KMS-11 (cell line): ENCODE measurements around the gene DNAH17.

ENCODE experiments used
- H2AFZ ChIP-seq: fragments of 200-600 bp; sonication (generic); 2 replicates; pipeline ENCODE4 v1.6.1; 2016; ENCODE audit warnings: antibody characterized with exemption, mixed run types, low read depth
- H3K27ac ChIP-seq: fragments of 200-600 bp; sonication (generic); 2 replicates; pipeline ENCODE4 v1.6.1; 2016; ENCODE audit warnings: mild to moderate bottlenecking, mixed run types
- H3K27me3 ChIP-seq: fragments of 200-600 bp; sonication (generic); 2 replicates; pipeline ENCODE4 v1.6.1; 2017; ENCODE audit warnings: mild to moderate bottlenecking, low read depth, mixed run types, moderate library complexity; ENCODE audit not compliant: insufficient read depth
- H3K36me3 ChIP-seq: fragments of 200-600 bp; sonication (generic); 2 replicates; pipeline ENCODE4 v1.6.1; 2017; ENCODE audit warnings: mild to moderate bottlenecking, mixed run types; ENCODE audit not compliant: insufficient read depth
- H3K4me1 ChIP-seq: fragments of 200-600 bp; sonication (generic); 2 replicates; pipeline ENCODE4 v1.6.1; 2016; ENCODE audit warnings: mild to moderate bottlenecking, low read depth, mixed run types; ENCODE audit not compliant: poor library complexity, severe bottlenecking
- H3K4me2 ChIP-seq: fragments of 200-600 bp; sonication (generic); 2 replicates; pipeline ENCODE4 v1.7.0; 2016; ENCODE audit warnings: mild to moderate bottlenecking, mixed run types
- H3K4me3 ChIP-seq: fragments of 200-600 bp; sonication (generic); IDR thresholded peaks from 2 replicates; pipeline ENCODE4 v1.6.1; 2017; ENCODE audit warnings: low read depth, low read length, mixed read lengths; ENCODE audit not compliant: insufficient read depth
- H3K79me2 ChIP-seq: fragments of 200-600 bp; sonication (generic); 2 replicates; pipeline ENCODE4 v1.6.1; 2016; ENCODE audit warnings: low read depth, mixed run types; ENCODE audit not compliant: insufficient read depth
- H3K9ac ChIP-seq: fragments of 200-600 bp; sonication (generic); 2 replicates; pipeline ENCODE4 v1.6.1; 2016; ENCODE audit warnings: mild to moderate bottlenecking, mixed run types
- H4K20me1 ChIP-seq: fragments of 200-600 bp; sonication (generic); 2 replicates; pipeline ENCODE4 v1.6.1; 2016; ENCODE audit warnings: mild to moderate bottlenecking, mixed run types; ENCODE audit not compliant: insufficient read depth
- TF ChIP-seq, protein P1 (sequence below): fragments of 200-600 bp; sonication (generic); conservative IDR thresholded peaks from 2 replicates; pipeline ENCODE4 v1.6.1; 2017; ENCODE audit warnings: low read depth, mild to moderate bottlenecking, antibody characterized with exemption, low read length, moderate library complexity, mixed read lengths

DNAH17 gene

DNA sequence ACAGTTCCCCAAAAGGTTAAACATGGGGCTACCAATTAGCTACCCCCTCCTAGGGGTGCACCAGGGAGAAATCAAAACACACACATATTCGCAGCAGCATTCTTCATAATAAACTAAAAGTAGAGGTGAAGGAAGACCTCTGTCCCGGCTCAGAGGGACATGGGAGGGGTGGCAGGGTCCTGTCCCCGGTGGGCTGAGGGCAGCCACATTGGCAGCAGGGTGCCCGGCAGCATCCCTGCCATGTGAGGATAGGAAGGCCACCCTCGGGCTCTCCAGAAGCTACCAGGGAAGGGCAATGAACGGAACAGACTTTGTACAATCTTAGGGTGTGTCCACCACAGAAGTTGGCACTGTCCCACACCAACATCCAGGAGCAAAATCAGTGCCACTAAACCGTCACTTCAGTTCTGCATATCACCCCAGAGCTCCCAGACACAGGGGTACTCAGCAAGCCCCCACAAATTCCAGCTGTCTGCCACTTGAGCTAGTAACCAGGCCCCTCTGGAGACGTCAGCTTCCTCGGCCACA lies 3.1 kb upstream of the DNAH17 start:
- H3K4me2 ChIP-seq: no peak overlapping the region
- no peaks in the 10 kb centered on the region for H3K36me3 ChIP-seq
- H3K9ac ChIP-seq: no peak overlapping the region
- no peak overlapping the region for H3K27ac ChIP-seq
- no peak overlapping the region for H3K4me3 ChIP-seq
- no peak overlapping the region for H2AFZ ChIP-seq
- H3K27me3 ChIP-seq: peaks cover 93% of the 10 kb centered on the region
- TF ChIP-seq, protein P1, sequence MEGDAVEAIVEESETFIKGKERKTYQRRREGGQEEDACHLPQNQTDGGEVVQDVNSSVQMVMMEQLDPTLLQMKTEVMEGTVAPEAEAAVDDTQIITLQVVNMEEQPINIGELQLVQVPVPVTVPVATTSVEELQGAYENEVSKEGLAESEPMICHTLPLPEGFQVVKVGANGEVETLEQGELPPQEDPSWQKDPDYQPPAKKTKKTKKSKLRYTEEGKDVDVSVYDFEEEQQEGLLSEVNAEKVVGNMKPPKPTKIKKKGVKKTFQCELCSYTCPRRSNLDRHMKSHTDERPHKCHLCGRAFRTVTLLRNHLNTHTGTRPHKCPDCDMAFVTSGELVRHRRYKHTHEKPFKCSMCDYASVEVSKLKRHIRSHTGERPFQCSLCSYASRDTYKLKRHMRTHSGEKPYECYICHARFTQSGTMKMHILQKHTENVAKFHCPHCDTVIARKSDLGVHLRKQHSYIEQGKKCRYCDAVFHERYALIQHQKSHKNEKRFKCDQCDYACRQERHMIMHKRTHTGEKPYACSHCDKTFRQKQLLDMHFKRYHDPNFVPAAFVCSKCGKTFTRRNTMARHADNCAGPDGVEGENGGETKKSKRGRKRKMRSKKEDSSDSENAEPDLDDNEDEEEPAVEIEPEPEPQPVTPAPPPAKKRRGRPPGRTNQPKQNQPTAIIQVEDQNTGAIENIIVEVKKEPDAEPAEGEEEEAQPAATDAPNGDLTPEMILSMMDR: no peak
- H3K79me2 ChIP-seq: no peaks in the 10 kb centered on the region
- H4K20me1 ChIP-seq: no peaks in the 10 kb centered on the region
- no peaks in the 10 kb centered on the region for H3K4me1 ChIP-seq

DNA sequence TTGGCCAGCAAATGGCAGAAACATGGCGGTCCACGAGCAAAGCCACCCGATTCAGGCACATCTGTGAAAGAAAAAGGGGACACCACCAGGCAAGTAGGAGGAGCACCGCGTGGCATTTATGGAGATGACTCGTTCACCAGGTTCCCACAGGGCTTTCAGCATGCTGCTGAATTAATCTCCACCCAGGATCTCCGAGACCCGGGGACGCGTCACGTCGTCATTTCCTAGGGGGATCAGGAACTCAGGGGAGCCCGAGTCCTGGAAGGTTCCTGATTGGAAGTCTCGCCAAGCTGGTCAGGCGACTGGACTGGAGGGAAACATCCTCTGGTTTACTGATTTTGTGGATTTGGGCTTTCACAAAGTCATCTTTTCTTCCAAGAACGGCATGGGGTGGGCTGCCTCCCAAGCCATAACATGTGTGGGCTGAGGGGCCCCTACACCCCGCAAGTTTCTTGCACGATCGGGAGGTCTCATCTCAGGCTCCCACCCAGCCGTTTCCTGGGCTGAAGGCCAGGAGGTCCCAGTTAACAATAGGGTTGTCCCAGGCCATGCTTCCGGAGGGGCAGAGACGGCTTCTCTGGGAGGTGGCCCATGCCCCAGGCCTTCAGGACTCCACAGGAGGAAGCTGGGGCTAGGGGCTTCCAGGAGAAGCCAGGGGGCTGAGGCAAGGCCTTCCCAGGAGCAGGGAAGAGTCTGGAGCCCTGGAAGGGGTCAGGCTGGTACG lies 645 bp downstream of the DNAH17 start:
- no peak overlapping the region for H3K9ac ChIP-seq
- H3K79me2 ChIP-seq: no peaks in the 10 kb centered on the region
- no peaks in the 10 kb centered on the region for H3K36me3 ChIP-seq
- TF ChIP-seq, protein P1: no peak
- peaks cover 96% of the 10 kb centered on the region for H3K27me3 ChIP-seq
- no peak overlapping the region for H3K4me3 ChIP-seq
- H2AFZ ChIP-seq: no peak overlapping the region
- H3K4me2 ChIP-seq: no peak overlapping the region
- no peaks in the 10 kb centered on the region for H4K20me1 ChIP-seq
- H3K4me1 ChIP-seq: no peaks in the 10 kb centered on the region
- no peak overlapping the region for H3K27ac ChIP-seq

DNA sequence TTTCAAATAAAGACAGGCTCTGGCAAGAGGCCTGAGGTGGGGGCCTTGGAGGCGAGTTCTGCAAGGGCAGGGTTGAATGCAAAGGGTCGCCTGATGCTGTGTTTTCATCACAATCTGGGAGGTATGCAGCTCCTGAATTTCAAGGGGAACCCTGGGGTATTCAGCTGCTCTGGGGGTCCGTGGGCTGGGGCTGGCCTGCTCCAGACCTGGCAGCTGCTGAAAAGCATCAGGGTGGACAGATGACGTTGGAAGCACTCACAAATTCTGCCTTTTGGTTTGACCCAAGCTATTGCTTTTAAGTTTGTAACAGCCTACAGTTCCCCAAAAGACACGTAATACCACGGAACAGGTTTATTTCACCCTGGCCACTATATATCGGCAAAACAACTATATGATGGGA lies 1.3 kb downstream of the DNAH17 start:
- TF ChIP-seq, protein P1: no peak
- H3K4me1 ChIP-seq: no peaks in the 10 kb centered on the region
- H2AFZ ChIP-seq: no peak overlapping the region
- H3K9ac ChIP-seq: no peak overlapping the region
- H3K36me3 ChIP-seq: no peaks in the 10 kb centered on the region
- H3K27ac ChIP-seq: no peak overlapping the region
- no peak overlapping the region for H3K4me2 ChIP-seq
- no peaks in the 10 kb centered on the region for H3K79me2 ChIP-seq
- no peak overlapping the region for H3K4me3 ChIP-seq
- no peaks in the 10 kb centered on the region for H4K20me1 ChIP-seq
- H3K27me3 ChIP-seq: peaks cover 96% of the 10 kb centered on the region

DNA sequence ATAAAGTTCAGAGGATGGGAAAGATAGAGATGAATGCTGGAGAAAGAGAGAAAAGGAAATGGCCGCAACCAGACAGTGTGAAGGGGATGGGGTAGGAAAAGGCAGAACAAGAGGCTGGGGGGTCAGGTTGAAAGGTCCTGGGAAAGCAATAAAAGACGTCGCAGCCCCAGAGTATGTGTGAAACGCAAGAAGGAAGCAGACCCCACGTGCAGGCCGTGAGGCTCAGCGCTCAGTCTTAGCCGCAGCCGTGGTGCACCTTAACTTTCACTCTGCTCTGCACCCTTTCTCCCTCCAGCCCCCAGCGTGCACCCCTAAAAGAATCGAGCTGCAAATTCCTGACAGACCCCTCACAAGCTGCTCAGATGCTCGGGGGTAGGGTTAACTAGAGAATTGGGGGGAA lies 1.9 kb downstream of the DNAH17 start:
- no peak overlapping the region for H3K4me3 ChIP-seq
- H4K20me1 ChIP-seq: no peaks in the 10 kb centered on the region
- H3K4me1 ChIP-seq: no peaks in the 10 kb centered on the region
- H2AFZ ChIP-seq: no peak overlapping the region
- H3K9ac ChIP-seq: no peak overlapping the region
- H3K27ac ChIP-seq: no peak overlapping the region
- H3K4me2 ChIP-seq: no peak overlapping the region
- H3K79me2 ChIP-seq: no peaks in the 10 kb centered on the region
- TF ChIP-seq, protein P1: no peak
- H3K36me3 ChIP-seq: no peaks in the 10 kb centered on the region
- peaks cover 96% of the 10 kb centered on the region for H3K27me3 ChIP-seq
